Measurements from ENCODE around the gene LYRM4.

The LYRM4 gene

GRCh38 chr6:5246141-5247097 is 14.3 kb downstream of the LYRM4 start:
- DNase-seq (ENCODE audit: low read depth), result no peak

DNA sequence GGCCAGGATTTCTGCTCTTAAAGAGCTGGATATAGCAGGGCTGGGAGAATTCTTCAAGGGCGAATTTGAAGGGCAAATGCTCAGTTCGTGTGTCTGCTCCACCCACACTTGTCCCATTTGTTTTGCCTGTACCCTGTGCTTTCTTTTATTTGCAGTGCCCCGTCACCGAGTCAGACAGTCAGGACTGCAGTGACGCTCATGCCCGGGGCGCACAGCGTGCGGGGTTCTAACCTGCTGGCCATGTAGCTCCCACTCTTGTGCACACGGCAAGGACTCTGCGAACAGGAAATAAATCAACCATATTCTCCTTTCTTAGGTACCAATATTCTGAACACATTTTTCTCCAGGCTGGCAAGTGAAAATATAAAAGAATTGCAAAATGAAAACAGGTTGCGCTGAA is 17.7 kb downstream of the LYRM4 start:
- DNase-seq (ENCODE audit: low read depth), result no peak

DNA sequence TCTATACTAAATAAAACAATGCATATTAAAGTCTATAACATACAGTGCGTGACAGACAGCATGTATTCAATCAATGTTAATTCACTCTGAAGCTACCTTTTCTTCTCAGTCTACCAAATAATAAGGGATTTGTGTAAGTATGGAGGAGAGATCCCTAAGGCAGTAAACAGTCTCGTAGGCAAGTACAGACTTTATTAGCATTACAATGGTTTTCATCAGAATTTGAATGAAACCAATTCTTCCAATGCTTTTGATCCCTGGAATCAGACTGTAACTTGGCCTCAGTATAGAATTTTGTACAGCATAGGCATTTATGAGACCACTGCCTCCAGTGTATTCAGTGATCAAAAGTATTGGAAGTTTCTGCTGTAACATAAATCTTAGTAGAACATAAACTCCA is 19.5 kb downstream of the LYRM4 start:
- no peak for DNase-seq (ENCODE audit: low read depth)

- DNase-seq (ENCODE audit: low read depth), result no peak
These were observed 22.4 kb downstream of the LYRM4 start for GRCh38 chr6:5238336-5238735.

GRCh38 chr6:5237805-5238204 is 22.9 kb downstream of the LYRM4 start:
- DNase-seq (ENCODE audit: low read depth), result no peak

DNA sequence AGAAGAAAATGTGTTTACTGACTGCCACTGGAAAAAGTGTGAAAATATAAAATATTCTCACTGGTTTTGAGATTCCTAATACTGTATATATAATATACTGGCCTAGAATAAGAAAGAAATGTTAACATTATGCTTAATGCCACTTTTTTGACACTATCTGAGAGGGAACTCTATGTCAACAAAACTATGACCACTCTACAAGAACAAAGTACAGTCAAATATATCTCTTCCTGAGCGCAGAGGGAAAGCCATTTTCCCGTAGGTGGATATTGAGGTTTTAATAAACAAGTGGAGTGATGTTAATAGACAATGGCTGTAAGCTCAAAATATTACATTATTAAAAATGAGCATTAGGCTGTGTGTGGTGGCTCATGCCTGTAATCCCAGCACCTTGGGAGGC is 24.9 kb downstream of the LYRM4 start:
- DNase-seq (ENCODE audit: low read depth), result no peak

DNA sequence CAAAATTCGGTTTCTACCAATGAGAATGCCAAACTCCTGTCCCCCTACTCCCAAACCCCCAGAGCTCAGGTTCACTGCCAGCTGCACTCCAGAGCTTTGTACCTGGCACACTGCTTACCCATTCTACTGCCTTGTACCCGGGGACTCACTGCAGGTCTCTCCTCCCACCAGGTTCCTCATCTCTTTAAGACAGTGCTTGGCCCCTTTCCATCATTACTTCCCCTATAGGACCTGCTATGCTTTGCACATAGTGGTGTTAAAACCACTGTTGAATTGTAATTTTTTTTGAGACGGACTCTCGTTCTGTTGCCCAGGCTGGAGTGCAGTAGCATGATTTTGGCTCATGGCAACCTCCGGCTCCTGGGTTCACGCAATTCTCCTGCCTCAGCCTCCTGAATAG is 25.9 kb downstream of the LYRM4 start:
- no peak for DNase-seq (ENCODE audit: low read depth)

DNA sequence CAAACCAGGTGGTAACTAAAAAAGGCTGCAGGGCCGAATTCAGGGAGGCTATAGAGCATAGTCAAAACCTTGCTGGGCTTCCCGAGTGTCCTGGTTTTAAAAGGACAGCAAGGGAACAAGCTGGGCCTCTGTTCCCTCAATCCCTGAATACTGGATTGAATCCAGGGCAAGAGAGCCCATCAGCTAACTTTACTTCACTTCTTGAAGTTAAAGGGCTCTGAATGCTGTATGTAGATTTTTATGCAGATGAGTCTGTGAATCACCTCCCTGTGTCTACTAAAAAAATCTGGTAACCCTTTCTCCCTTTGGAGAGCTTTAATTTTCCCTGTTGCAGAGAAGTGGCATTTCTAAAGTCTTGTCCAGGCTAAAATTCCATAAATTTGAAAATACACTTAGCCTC is 29.5 kb downstream of the LYRM4 start:
- DNase-seq (ENCODE audit: low read depth), result no peak

DNA sequence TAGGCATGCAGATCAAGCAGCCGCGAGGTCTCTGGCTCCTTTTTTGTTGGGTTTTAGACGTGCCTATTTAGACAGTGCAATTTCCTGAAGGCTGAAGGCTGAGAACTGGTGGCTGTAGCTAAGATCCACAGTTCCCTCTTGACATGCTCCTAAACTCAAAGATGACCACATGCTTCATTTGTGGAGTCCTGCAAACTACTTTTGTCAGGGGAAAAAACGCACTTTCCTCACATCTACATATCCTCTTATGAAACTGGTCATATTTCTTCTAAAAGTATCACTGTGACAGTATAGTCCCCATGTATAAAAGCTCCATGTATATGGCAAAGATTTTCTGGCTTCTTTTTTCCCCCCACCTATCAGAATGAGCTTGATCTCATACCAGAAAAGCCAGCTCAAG is 30.7 kb downstream of the LYRM4 start:
- DNase-seq (ENCODE audit: low read depth), result no peak

DNA sequence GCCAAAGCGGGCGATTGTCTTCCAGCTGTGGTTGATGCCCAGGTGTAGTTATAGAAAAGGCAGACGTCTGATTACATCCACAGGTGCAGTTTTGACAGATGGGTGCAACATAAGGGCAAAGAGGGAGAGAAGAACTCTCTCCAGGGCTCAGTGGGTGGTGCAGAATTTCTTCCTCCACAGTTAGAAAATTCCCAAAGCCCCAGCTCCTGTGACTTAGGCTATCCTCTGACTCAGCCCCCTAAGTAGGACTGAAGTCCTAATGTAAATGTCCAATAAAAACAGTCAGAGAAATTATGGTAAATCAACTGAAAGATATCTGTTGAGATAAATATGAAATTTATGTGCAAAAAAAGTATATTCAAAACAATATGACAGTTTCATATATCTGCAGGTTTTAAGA is 31.4 kb downstream of the LYRM4 start:
- DNase-seq (ENCODE audit: low read depth), result no peak

- DNase-seq (ENCODE audit: low read depth), result no peak
These were observed 37.4 kb downstream of the LYRM4 start for GRCh38 chr6:5223309-5223708.

- DNase-seq (ENCODE audit: low read depth), result no peak
These were observed 40.3 kb downstream of the LYRM4 start for GRCh38 chr6:5220443-5220842.

DNA sequence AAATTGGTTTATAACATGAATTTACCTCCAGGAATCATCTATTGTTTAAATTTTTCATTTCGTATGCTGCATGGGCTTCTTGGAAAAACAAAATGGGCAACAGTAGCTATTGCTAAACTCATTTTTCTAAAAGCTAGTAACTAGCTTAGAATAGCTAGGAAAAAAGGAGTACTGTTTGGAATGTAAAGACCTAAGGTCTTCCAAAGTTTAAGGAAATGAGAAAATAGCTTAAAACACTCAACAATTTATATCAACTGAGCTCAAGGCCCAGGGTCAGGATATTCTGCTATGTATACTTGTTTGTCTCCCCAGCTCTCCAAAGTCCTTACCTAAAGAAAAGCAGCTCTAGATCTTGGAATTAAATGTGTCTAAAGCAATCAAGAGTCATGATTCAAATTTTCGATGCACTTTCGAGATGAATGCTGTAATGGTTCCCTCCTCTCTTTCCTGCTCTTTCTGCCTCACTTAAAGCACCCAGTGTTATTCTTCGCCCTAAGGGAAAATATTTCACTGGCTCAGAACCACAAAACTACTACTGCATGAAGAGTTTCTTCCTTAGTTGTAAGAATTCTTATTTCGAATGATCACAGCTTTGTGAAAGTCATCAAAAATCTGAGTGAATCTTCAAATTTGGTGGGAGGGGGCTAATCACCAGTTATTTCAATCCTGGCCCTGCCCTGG is 41.6 kb downstream of the LYRM4 start:
- no peak for DNase-seq (ENCODE audit: low read depth)

DNA sequence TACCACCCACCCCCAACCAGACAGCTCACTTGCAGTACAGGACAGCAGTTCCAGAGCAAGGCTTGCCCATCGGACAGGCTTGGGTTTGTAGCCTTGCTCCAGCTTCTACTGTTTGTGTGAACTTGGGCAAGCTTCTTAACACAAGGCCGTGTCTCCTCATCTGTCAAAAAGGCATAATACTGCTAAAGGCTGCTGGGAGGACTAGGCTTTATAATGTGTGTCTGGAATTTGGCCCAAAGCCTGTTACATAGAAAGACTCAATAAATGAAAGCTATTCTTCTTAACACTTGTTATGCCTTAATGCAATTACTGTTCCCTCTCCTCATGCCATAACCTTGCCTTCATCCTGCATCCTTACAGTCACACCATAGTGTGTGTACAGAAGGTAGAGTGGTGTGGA is 43.4 kb downstream of the LYRM4 start:
- DNase-seq (ENCODE audit: low read depth), result no peak

GRCh38 chr6:5215799-5216198 is 45.0 kb downstream of the LYRM4 start:
- DNase-seq (ENCODE audit: low read depth), result no peak

GRCh38 chr6:5215159-5215558 is 45.6 kb downstream of the LYRM4 start:
- no peak for DNase-seq (ENCODE audit: low read depth)

DNA sequence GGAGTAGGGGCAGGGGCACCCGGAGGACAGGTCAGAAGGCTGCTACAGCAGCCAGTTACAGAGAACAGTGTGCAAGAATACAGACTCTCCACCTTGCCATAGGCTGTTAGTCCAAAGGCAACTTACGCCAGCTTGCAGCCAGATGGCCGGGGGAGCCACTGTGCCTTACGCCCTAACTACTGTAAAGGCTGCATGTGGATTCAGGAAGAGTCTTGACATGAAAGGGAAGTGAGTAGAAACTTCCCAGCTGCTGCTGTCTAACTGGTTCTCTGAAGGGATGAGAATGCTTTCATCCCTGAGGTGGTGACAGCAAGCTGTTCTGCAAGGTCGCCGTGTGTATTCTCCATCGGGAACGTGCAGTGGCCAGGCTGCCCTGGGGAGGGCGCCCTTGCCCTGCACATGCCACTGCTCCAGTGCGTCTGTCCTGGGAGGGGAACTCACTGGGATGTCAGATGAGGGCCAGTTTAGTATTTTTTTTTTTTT is 46.1 kb downstream of the LYRM4 start:
- no peak for DNase-seq (ENCODE audit: low read depth)

- DNase-seq (ENCODE audit: low read depth), result no peak
These were observed 46.9 kb downstream of the LYRM4 start for GRCh38 chr6:5213836-5214235.

GRCh38 chr6:5211492-5211891 is 49.3 kb downstream of the LYRM4 start:
- DNase-seq (ENCODE audit: low read depth), result no peak

- DNase-seq (ENCODE audit: low read depth), result no peak
These were observed 52.2 kb downstream of the LYRM4 start for GRCh38 chr6:5208471-5208971.

- no peak for DNase-seq (ENCODE audit: low read depth)
These were observed 52.7 kb downstream of the LYRM4 start for GRCh38 chr6:5208057-5208456.

GRCh38 chr6:5206920-5207561 is 53.7 kb downstream of the LYRM4 start:
- no peak for DNase-seq (ENCODE audit: low read depth)
